Femur (tissue), 1 donor: ENCODE results near the gene RSPRY1.
A peak's percentile ranks its signal among the peaks of the same experiment; 100 is the strongest.

Experiments
- DNase-seq: peaks from one replicate; pipeline ENCODE4 v3.0.0-alpha.2; 2017

Gene RSPRY1

DNA sequence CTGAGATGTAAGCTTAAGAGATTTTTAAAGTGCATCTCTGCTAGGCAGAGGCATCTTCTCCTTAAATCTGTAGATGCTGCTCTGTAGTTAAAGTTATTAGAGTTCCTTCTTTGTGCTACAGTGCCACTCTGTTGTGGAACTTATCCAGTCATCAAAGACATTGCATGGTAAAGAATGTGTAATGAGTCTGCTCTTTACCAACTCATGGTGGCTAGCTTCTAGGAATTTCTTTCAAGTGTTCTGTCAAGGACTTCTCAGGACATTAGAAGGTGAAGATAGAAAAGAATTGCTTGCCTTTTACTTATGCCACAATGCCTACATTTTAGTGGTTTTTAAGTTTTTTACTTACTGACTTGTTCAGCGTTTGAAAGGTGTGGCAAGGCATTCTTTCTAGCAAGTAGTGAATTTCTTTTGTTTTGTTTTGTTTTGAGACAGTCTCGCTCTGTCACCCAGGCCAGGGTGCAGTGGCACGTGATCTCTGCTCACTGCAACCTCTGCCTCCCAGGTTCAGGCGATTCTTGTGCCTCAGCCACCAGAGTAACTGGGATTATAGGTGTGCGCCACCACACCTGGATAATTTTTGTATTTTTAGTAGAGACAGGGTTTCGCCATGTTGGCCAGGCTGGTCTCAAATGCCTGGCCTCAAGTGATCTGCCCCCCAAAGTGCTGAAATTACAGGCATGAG, 38.7 kb downstream of the RSPRY1 start:
- no peak for DNase-seq

DNA sequence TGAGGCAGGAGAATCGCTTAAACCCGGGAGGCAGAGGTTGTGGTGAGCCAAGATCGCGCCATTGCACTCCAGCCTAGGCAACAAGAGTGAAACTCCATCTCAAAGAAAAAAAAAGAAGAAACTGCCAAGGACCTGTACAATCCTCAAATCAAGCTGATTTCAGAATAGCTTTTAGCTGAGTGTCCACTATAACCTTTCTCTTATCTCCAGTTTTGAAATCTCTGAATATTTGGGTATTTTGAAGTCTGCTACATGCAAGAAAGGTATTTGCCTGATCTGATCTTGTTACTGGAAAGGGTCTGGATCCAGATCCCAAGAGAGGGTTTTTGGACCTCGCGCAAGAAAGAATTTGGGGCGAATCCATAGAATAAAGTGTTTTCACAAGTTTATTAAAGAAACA, 39.8 kb downstream of the RSPRY1 start:
- DNase-seq = no peak

DNA sequence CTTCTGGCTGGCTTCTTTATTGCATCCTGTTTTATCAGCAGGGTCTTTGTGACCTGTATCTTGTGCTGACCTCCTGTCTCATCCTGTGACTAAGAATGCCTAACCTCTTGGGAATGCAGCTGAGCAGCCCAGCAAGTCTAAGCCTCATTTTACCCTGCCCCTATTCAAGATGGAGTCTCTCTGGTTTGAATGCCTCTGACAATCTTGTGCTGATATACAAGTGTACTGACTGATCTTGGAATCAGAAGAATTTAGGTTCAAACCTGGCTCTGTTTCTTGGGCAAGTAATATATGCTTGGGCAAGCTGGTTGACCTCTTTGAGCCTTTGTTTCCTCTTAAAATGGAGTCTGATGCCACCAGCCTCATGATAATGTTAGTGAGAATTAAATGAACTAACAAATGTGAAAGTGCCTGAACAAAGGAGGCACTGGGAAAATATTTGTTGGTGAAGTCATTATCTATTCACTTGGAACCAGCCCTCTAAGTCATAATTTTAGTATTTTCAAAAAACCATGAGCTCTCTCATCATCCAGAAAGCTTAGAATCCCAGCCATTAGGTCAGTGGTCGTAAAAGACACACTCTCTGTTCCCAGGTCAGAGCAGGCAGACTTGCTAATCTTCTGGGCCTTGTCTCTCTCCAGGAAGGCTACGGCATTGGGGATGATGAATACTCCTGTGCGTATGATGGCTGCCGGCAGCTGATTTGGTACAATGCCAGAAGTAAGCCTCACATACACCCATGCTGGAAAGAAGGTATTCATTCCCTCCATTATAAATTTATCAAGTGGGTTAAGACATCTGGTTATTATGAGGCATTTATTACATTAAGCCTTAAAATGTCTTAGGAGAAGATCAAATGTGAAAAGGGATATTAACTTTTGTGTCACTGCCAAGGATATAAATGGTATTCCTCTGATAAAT, 40.8 kb downstream of the RSPRY1 start:
- no peak for DNase-seq

DNA sequence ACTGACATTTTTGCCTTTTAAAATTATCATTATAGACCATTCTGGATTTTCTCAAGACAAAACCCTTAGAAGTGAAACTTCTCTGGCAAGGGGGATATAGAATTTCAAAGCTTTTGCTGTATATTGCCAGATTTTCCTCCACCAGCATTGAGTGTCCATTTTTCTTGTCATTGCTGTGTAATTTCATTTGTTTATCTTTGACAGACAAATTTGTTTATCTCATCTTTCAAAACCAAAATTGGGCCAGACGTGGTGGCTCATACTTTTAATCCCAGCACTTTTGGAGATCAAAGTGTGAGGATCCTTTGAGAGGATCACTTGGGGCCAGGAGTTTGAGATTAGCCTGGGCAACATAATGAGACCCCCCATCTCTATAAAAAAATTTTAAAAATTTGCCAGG, 43.0 kb downstream of the RSPRY1 start:
- no peak for DNase-seq

DNA sequence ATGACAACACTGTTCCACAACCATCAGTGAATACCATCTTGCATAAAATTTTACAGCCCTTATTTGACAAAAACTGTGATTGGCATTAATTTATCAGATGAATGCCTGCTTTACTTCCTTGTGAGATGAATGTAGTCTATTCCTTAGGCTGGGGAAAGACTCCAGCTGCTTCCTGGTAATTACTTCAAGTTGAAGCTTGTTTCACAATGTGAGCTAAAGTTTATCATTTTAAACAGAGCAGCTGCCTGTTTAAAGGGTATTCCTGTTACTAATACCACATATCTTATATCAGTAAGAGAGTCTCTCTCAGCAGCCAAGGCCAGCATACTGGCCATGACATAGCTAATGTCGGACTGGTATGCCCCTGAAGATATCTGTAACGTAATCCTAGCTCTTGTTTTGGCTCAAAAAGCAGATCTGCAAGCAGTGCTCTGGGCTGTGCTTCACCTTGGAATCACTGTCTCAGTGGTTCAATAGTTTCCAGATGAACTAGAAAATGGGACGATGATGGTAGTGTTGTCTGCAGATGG, 45.8 kb downstream of the RSPRY1 start:
- DNase-seq = no peak

DNA sequence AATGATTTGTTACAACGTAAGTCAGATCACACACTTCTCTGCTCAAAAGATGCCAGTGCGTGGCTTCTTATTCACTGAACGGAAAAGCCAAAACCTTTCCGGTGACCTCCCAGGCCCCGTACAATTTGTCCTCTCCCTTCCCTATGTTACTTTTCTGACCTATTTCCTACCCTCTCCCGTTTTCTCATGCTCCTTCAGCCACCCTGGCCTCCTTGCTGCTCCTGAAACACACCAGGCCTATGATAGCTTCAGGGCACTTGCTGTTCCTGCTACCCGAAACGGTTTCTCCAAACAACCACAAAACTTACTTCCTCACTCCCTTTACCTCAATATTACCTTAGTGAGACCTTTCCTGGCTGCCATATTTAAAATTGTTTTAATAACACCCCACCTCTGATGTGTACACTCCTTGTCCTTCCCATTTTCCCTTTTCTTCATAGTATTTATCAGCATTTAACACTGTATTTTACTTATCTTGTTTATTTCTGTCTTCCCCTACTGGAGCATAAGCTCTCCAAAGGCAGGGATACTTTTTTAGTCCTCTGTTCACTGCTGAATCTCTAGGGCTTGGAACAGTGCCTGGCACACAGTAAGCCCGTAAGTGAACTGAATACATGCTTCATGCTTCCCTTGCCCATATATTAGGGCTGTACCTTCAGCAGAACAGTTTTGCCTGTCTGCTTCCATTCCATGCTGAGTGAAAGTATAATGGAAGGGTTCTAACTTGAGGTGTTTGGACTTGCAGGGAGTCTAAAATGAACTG, 48.0 kb downstream of the RSPRY1 start:
- DNase-seq = no peak

DNA sequence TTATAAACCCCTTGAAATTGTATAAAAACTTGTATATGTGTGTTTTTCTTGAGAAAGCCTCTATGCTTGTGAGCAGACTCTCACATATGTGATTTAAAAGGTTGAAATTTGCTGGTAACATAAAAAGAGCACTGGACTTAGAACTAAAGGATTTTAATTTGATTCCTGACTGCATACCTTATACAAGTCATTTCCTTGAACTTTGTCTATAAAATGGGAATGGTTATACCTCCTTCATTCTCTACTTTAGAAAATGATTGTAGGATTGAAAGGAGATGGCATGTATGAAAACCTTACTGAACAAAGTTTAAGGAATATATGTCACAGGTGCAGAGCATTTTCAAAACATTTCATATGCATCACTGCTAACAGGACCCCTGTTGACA, 48.6 kb downstream of the RSPRY1 start:
- no peak for DNase-seq

DNA sequence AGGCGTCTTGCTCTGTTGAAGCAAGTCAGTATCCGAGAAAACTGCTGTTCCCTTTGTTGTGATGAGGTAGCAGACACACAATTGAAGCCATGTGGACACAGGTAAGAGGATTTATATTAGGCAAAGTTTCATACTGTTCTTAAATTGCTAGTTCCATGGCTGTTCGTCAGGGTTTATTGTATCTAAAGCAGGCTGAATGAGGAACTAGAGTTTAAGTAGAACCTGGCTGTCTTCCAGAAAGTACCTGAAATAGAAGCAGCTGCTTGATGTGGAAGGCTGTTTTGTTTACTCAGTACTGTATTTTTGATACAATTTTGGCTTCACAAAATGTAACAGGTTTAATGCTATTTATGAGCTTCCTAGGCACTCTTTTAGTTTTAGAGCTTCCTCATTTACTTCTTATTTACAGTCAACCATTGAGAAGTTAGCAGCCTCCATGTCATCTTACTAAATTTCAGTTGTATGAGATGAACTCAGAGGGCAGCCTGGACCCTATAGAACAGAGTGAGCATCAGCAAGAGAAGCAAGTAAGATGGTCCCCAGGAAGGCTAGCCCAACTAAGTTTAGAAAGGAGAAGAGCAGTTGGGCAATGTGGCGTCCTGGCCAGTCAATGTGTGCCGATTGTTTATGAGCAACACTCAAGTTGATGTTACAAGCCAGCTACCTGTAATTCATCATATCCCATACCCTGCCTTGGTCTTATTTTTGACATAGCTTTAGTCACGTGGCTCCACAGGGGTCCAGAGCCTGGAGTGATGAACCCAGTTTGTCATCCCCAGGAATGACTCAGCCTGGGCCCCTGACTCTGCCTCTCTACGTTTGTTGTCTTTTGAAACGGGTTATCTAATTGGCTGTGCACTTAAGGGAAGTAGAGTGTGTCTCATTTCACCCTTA, 49.2 kb downstream of the RSPRY1 start:
- no peak for DNase-seq

DNA sequence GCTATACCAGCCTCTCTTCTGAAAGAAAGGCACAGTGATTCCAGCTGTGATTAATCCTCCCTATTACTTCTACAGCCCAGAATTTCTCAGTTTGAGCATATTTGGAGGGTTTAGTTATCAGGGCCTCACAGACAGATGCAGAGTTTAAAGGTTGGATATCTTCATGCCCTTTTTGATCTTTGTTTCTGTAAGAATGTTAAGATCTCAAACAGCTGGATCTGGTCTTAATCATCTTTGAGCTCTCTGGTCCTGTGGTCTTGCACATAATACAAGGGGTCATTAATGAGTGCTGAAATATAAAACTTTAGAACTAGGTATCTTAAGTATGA, 49.9 kb downstream of the RSPRY1 start:
- DNase-seq = no peak

DNA sequence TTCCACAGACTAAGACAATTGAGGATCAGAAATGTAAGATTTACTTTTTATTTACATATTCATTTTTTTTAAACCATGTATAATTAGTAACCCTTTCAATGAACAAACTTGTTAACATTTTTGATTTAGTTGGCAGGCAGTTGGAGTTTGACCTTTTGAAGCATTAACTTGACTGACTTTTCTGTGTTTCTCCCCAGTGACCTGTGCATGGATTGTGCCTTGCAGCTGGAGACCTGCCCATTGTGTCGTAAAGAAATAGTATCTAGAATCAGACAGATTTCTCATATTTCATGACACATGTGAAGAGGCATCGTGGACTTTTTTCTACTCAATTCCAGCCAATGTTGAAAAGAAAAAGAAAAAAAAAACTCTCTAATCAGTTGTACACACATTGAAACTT, 52.6 kb downstream of the RSPRY1 start:
- DNase-seq = no peak

DNA sequence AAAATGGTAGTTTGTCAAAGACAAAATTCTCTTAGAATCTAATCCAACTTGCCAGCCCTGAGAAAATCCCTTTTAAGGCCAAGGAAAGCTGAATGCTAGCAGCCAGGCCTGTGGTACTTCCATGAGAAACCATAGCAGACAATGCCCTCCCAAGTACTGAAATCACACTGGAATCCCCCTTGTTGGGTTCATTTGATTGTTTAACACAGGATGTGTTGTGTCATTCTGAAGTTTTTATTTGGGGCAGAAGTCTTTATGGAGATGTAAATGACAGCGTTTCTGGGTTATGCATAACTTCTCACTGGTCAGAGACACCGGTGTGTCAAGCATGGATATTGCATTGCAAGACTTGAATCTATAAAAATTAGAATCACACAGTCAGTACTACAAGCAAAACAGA, 53.0 kb downstream of the RSPRY1 start:
- no peak for DNase-seq

DNA sequence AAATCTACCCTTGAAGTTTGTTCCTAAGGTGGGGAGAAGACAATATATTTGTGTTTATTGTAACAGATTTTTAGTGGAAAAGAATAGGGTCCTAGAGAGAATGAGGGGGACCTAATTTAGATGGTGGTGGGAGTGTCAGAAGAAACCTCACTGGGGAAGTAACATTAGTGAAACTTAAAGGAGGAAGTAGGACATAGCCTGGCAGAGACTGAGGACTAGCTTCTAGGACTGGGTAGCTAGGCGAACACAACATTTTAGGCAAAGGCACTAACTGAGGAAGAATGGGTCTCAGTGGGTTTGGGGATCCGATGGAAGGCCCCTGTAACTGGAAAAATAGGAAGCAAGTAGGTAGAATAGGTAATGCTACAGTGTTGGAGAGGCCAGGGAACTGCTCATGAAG, 54.7 kb downstream of the RSPRY1 start:
- no peak for DNase-seq

DNA sequence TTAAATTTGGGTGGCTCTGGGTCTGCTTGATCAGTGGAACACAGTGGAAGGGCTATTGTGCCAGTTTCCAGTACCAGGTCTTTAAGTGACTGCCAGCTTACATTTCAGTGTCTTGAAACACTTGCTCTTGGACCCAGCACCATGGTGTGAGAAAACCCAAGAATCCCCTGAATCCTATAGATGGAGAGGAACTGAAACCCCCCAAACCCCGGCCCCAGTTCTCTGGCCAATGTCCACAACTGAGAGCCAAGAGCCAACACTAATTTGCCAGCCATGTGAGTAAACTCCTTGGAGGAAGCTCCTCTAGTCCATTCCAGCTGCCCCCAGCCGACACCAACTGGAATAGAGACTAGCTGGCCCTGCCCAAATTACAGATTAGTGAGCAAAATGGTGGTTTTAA, 56.5 kb downstream of the RSPRY1 start:
- no peak for DNase-seq

DNA sequence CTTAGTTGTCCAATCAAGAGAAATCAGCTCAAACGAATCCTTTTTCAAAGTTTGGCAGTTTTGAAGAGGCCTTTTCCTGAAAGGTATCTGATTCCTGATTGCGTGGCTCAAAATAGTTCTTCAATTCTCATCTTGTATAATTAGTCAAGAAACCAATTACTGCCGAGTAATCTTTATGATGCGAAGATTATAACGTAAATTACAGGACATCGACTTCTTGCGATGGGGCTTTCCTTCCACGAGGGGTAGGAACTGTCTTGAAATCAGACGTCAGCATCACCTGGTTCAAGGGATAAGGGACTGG, 58.3 kb downstream of the RSPRY1 start:
- no peak for DNase-seq

DNA sequence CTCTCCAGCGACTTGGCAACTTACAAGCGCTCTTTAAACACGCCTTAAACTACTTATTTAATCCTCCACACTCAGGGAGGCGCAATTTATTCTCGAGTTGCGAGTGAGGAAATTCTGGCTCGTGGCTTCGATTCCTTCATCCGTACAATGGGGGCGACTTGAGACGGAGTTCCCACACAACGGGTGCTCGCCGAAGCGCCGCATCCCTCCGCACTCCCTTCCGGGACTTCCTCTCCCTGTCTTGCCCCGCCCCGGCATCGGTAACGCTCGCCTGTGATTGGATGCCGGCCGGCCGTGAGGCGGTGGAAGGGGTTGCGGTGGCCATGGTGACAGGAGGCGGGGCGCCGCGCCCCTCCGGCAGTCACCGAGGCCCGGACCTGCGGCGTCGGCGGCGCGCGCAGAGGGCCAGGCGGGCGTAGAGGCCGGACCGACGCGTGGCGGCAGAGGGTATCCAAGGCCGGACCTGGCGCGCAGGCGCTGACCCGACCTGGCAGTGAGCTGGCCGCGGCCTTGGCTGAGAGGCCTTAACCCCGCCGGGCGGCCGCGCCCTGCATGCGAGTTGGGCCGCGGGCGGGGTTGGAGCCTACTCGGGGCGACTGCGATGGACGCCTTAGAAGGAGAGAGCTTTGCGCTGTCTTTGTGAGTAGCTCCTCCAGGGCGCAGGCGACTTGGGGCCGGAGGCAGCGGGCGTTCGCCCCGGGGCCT, 58.8 kb downstream of the RSPRY1 start, which contains the start of gene ARL2BP:
Gene ARL2BP, plus strand, starts transcription at position 493 of the 705 bp plus-strand sequence. Its CDS starts 109 bp downstream, at position 602.
- peak; percentile 99 for DNase-seq

DNA sequence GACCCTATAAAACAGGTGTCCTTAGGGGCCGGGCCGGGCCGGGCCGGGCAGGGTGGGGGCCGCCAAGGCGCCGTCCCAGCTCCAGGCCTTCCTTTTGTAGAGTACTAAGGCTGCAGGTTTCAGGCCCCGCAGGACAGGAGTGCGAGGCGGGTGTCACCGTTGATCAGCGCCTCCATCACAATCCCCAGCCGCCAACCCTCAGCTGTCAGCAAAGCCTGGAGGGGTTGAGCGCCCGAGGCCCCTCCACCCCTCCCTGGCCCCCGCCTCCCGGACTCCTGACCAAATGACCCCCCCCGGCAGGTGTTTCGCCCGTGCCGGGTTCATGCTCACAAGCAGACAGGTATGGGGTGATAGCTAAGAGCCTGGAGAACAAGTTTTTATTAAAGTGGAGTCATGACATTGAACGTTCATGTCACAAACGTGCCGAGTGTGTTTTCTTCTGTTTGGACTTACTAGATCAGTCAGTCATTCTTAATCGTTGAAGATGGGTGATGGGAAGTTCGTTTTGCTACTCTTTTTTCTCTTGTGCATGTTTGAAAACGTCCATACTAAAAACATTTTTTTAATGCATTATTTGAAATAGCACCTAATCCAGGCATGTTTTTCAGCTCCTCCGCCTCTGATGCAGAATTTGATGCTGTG, 59.5 kb downstream of the RSPRY1 start:
- no peak for DNase-seq

DNA sequence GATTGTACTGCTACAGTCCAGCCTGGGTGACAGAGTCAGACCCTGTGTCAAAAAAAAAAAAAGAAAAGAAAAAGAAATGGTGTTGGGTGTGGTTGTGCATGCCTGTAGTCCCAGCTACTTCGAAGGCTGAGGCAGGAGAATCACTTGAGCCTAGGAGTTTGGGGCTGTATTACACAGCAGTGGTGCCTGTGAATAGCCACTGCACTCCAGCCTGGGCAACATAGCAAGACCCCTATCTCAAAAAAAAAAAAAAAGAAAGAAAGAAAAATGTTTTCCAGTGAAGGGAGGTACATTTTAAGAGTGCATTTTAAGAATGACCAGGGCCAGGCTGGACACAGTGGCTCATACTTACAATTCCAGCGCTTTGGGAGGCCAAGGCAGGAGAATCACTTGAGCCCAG, 65.2 kb downstream of the RSPRY1 start:
- DNase-seq = no peak

DNA sequence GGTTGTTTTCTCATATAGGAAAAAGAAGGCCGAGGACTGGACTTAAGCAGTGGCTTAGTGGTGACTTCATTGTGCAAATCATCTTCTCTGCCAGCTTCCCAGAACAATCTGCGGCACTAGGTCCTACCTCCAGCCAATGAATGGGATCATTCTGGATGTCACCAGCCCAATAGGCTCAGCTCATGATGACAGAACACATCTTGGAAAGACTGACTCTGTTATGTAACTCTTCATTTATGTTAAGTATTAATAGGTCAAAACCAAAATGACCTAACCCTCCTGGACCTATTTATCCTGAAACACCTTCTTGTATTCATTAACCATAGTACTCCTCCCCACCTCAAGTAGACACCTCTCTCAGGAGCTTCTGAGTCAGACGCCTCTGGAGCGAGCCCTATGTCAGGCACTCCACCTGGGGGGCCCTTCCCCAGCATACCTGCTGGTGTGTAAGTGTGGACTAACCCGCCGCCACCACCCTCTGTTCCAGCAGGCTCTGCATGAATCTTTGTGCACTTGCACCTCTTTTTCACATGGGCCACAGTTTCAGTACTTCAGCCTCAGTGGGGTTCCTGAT, 66.1 kb downstream of the RSPRY1 start:
- no peak for DNase-seq

DNA sequence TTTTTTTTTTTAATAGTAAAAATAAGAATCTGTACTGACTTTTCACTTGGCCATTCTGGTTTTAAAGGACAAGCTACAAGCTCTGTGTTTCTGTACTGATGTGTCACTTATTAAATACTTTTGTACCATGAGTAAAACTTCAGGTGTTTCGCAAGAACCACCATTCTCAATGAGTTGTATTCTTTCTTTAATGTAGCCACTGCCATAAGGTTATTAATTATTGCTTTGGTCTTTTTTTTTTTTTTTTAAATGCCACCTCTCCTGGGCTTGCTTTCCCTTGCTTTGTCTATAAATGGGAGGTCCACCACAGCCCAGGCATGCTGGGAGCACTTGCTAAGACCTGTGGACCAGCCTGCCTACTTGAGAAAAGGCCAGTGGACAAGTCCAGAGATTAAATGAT, 67.3 kb downstream of the RSPRY1 start:
- no peak for DNase-seq

DNA sequence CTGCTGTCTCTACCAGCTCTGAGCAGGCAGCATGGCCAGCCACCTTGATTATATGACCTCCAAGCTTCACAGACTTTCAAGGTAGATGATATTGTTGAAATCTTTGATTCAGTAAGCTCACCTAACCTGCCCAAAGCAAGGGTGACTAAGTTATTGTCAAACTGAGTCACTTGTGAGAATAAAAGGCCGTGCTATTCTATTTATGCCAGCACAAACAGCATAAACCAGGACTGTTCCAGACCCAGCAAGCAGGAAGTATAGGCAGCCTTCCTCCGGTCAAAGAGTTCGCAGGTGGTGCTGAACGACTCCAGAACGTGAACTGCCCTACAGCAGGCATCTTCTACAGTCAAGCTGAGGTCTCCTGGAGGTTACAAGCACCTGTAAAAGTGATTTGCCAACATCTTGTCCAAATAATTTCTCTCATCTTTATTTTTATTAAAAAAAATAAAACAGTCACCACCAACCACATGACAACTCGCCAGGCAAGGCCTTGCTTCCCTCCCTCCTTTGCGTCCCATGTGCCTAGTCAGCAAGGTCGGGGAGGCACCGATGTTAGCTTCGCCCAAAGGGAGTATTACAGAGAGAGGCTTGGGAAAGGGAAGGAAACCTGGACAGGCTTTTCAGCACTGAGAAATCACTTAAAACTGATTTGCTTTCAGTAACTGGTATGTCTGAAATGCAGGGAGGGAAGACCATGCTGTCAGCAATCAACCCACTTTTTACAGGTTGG, 69.7 kb downstream of the RSPRY1 start:
- DNase-seq = no peak
